Fibroblast of the aortic adventitia (primary cell): Measurements from ENCODE around the gene FBXO10. TPM values are rescaled to one million over a fixed set of nuclear protein-coding genes. Genes with fewer than 3 reads are reported as not detected.

Experiments
- DNase-seq: peaks from one replicate; pipeline ENCODE4 v3.0.0-alpha.2; 2010; ENCODE audit warnings: low read depth
- H3K4me3 ChIP-seq: 2 replicates; pipeline ENCODE4 v1.5.1; 2011; ENCODE audit warnings: low read depth, mild to moderate bottlenecking, control low read depth, low read length, moderate library complexity
- total RNA-seq: library from RNA; depleted of rRNA; stranded (reverse); fragments of >200 nt; gene quantifications from 2 replicates; pipeline ENCODE4 v1.2.3, GENCODE V29; 2012; ENCODE audit warnings: low replicate concordance
- TF ChIP-seq, protein P1 (sequence below): IDR thresholded peaks from 2 replicates; pipeline ENCODE4 v1.5.1; 2011; ENCODE audit warnings: mild to moderate bottlenecking, low read length, control low read depth, inconsistent platforms; ENCODE audit not compliant: insufficient read depth

FBXO10 gene, protein sequence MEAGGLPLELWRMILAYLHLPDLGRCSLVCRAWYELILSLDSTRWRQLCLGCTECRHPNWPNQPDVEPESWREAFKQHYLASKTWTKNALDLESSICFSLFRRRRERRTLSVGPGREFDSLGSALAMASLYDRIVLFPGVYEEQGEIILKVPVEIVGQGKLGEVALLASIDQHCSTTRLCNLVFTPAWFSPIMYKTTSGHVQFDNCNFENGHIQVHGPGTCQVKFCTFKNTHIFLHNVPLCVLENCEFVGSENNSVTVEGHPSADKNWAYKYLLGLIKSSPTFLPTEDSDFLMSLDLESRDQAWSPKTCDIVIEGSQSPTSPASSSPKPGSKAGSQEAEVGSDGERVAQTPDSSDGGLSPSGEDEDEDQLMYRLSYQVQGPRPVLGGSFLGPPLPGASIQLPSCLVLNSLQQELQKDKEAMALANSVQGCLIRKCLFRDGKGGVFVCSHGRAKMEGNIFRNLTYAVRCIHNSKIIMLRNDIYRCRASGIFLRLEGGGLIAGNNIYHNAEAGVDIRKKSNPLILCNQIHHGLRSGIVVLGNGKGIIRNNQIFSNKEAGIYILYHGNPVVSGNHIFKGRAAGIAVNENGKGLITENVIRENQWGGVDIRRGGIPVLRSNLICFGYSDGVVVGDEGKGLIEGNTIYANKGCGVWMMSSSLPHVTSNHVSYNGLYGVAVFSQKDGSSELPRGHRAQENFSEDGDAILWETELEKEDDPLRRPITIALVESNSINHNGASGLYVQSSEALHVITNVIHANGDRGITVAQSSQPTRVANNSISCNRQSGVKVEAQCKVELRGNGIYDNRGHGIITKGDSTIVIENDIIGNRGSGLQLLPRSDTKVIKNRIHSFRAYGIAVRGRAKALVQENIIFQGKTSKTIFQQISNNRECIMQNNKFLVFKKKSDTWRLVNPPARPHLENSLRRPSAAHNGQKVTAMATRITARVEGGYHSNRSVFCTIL
- total RNA-seq, result 7.1 and 7.6 TPM in 2 replicates

DNA sequence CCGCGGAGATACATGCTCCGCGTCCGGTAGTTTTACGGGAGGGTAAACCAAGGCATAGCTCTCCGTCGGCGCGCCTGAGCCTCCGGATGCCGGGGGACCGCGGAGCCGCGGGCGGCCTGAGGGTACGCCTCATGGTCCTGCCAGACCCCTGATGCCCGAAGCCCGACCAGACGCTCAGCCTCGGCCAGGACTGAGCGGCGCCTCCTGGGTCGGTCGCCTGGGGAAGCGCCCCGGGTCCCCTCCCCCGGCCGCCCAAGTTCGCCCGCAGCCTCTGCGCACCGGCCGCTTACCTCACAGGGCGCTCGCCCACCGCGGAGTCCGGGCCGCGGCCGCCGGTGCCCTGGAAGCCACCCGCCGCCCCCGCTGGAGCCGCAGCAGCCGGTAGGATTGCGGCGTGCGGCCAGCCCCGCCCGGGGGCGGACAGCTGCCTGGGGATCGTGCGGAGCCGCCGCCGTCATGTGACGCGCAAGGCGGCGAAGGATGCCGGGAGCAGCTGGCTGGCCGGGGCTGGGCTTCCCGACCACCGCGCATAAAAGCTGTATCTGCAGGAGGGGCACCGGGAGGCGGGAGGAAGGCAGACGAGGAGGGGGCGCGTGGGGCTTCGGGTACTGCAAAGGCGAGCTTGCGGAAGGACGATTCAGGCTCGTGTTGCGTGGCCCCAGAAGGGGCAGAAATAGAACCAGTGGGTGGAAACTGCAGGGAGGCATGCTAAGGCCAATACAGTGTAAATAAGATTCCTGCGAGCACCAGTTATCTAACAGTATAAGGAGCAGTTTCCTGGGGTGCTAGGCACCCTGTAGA, at the start of gene FBXO10:
TSS of gene FBXO10 (minus strand) at position 460 of the 801 bp plus-strand sequence. CDS start 34,612 bp downstream, outside the sequence.
- peak within 1 kb of the TSS; percentile 83 for H3K4me3 ChIP-seq
- DNase-seq, result peak; percentile 53
- TF ChIP-seq, protein P1, sequence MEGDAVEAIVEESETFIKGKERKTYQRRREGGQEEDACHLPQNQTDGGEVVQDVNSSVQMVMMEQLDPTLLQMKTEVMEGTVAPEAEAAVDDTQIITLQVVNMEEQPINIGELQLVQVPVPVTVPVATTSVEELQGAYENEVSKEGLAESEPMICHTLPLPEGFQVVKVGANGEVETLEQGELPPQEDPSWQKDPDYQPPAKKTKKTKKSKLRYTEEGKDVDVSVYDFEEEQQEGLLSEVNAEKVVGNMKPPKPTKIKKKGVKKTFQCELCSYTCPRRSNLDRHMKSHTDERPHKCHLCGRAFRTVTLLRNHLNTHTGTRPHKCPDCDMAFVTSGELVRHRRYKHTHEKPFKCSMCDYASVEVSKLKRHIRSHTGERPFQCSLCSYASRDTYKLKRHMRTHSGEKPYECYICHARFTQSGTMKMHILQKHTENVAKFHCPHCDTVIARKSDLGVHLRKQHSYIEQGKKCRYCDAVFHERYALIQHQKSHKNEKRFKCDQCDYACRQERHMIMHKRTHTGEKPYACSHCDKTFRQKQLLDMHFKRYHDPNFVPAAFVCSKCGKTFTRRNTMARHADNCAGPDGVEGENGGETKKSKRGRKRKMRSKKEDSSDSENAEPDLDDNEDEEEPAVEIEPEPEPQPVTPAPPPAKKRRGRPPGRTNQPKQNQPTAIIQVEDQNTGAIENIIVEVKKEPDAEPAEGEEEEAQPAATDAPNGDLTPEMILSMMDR, result no peak

DNA sequence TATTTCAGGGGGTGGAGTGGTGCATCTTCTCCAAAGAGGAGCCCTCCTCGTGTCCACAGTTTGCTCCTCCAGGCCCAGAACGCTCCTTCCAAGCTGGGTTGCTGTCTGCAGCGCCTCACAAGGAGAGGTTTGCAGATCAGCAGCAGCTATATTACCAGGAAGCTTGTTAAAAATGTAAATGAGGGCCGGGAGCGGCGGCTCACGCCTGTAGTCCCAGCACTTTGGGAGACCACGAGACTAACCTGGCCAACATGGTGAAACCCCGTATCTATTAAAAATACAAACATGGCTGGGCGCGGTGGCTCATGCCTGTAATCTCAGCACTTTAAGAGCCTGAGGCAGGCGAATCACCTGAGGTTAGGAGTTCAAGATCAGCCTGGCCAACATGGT, 49.6 kb upstream of the FBXO10 start:
- H3K4me3 ChIP-seq, result no peak overlapping the region
- DNase-seq, result no peak
- TF ChIP-seq, protein P1, result no peak

DNA sequence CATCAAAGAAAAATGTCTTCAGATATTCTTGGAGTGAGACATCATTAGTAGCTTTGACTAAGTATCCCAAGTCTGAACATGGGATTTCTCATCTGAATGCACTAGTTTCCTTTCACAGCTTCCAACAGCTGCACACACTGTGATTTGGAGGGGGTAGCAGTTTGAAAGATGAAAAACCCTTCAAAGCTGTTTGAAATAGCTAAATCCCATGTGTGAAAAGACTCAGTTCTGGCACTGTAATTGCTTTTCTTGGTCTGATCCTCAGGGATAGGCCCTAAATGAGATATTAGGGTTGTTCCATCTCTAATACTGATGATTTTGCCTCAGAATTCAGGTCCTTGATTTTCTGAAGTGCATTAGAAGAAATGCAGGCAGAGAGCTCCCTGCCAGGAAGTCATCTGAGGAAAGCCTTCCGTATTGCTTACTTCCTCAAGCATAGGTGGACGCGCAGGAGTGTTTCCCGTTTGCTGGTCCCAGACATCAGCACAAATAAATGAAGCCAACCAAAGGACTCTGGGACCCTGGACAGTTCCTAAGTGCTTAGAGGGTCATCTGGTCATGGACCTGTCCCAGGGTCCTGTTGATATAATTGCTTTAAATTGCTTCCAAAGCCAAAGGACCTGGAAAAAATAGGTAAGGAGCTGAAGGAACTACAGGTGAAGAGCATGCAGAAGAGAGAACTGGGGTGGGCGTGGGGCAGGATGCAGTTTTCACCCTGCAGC, 49.0 kb upstream of the FBXO10 start:
- TF ChIP-seq, protein P1, result no peak
- no peak overlapping the region for H3K4me3 ChIP-seq
- DNase-seq, result no peak

DNA sequence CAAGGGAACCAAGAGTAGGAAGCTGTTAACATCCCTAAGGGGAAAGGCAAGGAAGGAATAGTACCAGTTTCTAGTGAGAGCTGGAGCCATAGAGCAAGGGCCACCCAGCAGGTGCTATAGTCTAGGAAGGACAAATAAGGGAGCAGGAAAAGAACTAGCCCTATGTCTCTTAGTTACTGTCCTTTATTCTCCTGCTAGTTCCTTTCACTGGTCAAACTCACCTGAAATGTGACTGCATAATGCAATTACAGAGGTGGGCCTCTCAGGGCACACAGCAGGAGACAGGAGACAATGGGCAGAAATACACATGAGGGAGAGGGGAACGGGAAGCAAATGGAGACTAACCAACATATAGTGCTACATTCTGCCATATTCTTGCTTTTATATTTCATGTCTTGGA, 47.9 kb upstream of the FBXO10 start:
- H3K4me3 ChIP-seq, result no peak overlapping the region
- DNase-seq, result no peak
- TF ChIP-seq, protein P1, result no peak

DNA sequence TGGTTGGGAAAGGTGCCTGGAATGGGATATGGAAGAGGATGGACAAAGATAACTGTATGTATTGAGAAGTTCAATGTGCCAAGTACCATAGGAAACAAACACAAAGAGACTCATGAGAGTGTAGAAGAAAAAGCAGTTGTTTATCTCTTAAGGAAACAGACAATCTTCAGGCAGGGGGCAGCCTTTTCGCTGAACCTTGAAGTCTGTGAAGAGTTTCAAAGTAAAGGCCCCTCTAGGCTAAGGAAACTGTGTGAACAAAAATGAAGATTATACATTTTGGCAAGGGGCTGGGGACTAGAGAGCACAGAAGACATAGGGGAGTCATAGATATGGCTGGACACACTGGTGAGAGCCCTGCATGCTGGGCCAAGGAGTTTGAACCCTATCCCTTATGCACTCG, 47.1 kb upstream of the FBXO10 start:
- H3K4me3 ChIP-seq, result no peak overlapping the region
- TF ChIP-seq, protein P1, result no peak

More for the DNA sequence above, 47.1 kb upstream of the FBXO10 start:
- no peak for DNase-seq
